Measurements from ENCODE around the gene SAP30. TPM values are rescaled to one million over a fixed set of nuclear protein-coding genes. Genes with fewer than 3 reads are reported as not detected.

Gene SAP30
- total RNA-seq, 1 donor from 2014 or later, result 8.8 TPM

DNA sequence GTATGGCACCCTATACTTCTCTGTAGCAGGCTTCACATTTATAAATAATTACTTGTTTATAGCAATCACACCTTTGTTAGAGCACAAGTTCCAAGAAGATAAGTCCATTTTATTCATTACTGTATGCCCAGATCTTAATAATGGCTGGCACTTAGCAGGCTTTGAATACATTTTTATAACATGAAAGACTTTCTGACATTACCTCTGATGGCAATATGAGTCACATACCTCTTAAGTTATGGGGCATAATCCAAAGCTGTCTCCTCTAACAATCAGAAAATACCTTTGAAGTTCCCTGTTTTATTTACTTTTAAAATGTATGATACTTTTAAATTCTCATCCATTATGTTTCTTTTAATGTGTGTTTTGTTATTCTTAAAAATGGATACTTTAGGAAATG, 16.0 kb downstream of the SAP30 start:
- no peaks in the 10 kb centered on the region for H3K27me3 ChIP-seq (ENCODE audit: insufficient read depth, low read length)

DNA sequence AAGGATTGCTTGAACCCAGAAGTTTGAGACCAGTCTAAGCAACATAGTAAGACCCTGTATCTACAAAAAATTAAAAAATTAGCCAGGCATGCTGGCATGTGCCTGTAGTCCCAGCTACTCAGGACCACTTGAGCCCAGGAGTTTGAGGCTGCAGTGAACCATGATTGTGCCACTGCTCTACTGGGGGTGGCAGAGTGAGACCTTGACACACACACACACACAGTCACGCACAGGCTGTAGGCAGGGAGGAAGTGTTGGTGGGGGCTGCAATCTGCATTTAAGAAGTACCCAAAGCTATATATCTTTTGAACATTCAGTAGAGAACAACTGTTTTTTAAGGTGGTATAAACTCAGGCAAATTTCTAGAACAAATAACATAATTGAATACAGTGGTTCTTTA, 20.9 kb downstream of the SAP30 start:
- H3K27me3 ChIP-seq (ENCODE audit: insufficient read depth, low read length), result no peaks in the 10 kb centered on the region
- no peak overlapping the region for H3K9ac ChIP-seq (ENCODE audit: low read length)
- no peak overlapping the region for H3K27ac ChIP-seq (ENCODE audit: low read depth, low read length)
- H3K4me2 ChIP-seq (ENCODE audit: low read length), result no peak overlapping the region
- no peaks in the 10 kb centered on the region for H4K20me1 ChIP-seq (ENCODE audit: insufficient read depth, low read length)
- no peaks in the 10 kb centered on the region for H3K4me1 Mint-ChIP-seq (ENCODE audit: low read depth, unreplicated experiment)
- DNase-seq (ENCODE audit: low read depth) (no peak), FAIRE-seq (no peak)
- H3K27me3 Mint-ChIP-seq (ENCODE audit: low read depth, unreplicated experiment), result no peaks in the 10 kb centered on the region
- H3K4me3 ChIP-seq (ENCODE audit: insufficient read depth, low read depth, low read length), result no peak overlapping the region
- TF ChIP-seq EZH2 (IDR thresholded peaks at IDR 0.05; ENCODE audit: insufficient read depth, low read length), result no peak
- TF ChIP-seq, protein P1, sequence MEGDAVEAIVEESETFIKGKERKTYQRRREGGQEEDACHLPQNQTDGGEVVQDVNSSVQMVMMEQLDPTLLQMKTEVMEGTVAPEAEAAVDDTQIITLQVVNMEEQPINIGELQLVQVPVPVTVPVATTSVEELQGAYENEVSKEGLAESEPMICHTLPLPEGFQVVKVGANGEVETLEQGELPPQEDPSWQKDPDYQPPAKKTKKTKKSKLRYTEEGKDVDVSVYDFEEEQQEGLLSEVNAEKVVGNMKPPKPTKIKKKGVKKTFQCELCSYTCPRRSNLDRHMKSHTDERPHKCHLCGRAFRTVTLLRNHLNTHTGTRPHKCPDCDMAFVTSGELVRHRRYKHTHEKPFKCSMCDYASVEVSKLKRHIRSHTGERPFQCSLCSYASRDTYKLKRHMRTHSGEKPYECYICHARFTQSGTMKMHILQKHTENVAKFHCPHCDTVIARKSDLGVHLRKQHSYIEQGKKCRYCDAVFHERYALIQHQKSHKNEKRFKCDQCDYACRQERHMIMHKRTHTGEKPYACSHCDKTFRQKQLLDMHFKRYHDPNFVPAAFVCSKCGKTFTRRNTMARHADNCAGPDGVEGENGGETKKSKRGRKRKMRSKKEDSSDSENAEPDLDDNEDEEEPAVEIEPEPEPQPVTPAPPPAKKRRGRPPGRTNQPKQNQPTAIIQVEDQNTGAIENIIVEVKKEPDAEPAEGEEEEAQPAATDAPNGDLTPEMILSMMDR (IDR thresholded peaks at IDR 0.05; ENCODE audit: insufficient read depth, low read depth, low read length), result no peak
- H3K4me3 Mint-ChIP-seq (ENCODE audit: unreplicated experiment), result no peak overlapping the region
- no peaks in the 10 kb centered on the region for H3K4me1 ChIP-seq (ENCODE audit: insufficient read depth, low read length)
- H3K36me3 Mint-ChIP-seq (ENCODE audit: low read depth, unreplicated experiment), result peaks cover 4% of the 10 kb centered on the region
- H3K79me2 ChIP-seq (ENCODE audit: insufficient read depth, low read length), result no peaks in the 10 kb centered on the region
- no peak overlapping the region for H2AFZ ChIP-seq (ENCODE audit: low read depth, low read length)
- no peaks in the 10 kb centered on the region for H3K36me3 ChIP-seq (ENCODE audit: insufficient read depth, low read length)
- H3K27ac Mint-ChIP-seq (ENCODE audit: unreplicated experiment), result no peak overlapping the region
- no peaks in the 10 kb centered on the region for H3K9me3 Mint-ChIP-seq (ENCODE audit: unreplicated experiment)
- H3K9me3 ChIP-seq (ENCODE audit: insufficient read depth, low read depth, low read length), result no peaks in the 10 kb centered on the region

More for the DNA sequence above, 16.0 kb downstream of the SAP30 start:
- no peak overlapping the region for H2AFZ ChIP-seq (ENCODE audit: low read depth, low read length)
- DNase-seq (ENCODE audit: low read depth) (no peak), FAIRE-seq (no peak)
- H3K4me1 ChIP-seq (ENCODE audit: insufficient read depth, low read length), result no peaks in the 10 kb centered on the region
- no peak overlapping the region for H3K4me2 ChIP-seq (ENCODE audit: low read length)
- no peaks in the 10 kb centered on the region for H3K27me3 Mint-ChIP-seq (ENCODE audit: low read depth, unreplicated experiment)
- H3K79me2 ChIP-seq (ENCODE audit: insufficient read depth, low read length), result no peaks in the 10 kb centered on the region
- H3K4me3 Mint-ChIP-seq (ENCODE audit: unreplicated experiment), result no peak overlapping the region
- no peak overlapping the region for H3K4me3 ChIP-seq (ENCODE audit: insufficient read depth, low read depth, low read length)
- H3K36me3 Mint-ChIP-seq (ENCODE audit: low read depth, unreplicated experiment), result peaks cover 1% of the 10 kb centered on the region
- no peak overlapping the region for H3K9ac ChIP-seq (ENCODE audit: low read length)
- H3K27ac Mint-ChIP-seq (ENCODE audit: unreplicated experiment), result no peak overlapping the region
- H3K4me1 Mint-ChIP-seq (ENCODE audit: low read depth, unreplicated experiment), result peaks cover under 1% of the 10 kb centered on the region
- H3K36me3 ChIP-seq (ENCODE audit: insufficient read depth, low read length), result no peaks in the 10 kb centered on the region
- TF ChIP-seq, protein P1 (IDR thresholded peaks at IDR 0.05; ENCODE audit: insufficient read depth, low read depth, low read length), result no peak
- no peak for TF ChIP-seq EZH2 (IDR thresholded peaks at IDR 0.05; ENCODE audit: insufficient read depth, low read length)
- H3K9me3 ChIP-seq (ENCODE audit: insufficient read depth, low read depth, low read length), result no peaks in the 10 kb centered on the region
- no peaks in the 10 kb centered on the region for H3K9me3 Mint-ChIP-seq (ENCODE audit: unreplicated experiment)
- no peak overlapping the region for H3K27ac ChIP-seq (ENCODE audit: low read depth, low read length)
- H4K20me1 ChIP-seq (ENCODE audit: insufficient read depth, low read length), result no peaks in the 10 kb centered on the region

DNA sequence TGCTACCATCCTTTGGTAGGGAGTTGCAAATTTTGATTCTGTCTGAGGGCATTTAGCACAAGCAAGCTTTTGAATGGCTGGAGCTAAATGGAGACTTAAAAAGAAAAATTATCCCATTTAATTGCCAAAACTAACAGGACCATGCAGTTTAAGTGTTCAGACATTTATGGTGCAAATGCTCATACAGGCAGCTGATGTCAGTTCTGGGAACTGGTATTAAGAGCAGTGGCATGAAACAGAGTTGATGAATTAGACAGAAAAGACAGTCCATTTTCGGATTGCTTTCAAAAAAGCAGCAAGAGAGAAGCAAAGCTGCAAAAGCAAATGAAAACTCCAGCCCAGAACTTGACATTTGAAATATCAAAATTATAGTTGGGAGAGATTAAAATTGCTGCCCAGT, 26.9 kb downstream of the SAP30 start:
- H2AFZ ChIP-seq (ENCODE audit: low read depth, low read length), result no peak overlapping the region
- TF ChIP-seq, protein P1 (IDR thresholded peaks at IDR 0.05; ENCODE audit: insufficient read depth, low read depth, low read length), result no peak
- TF ChIP-seq EZH2 (IDR thresholded peaks at IDR 0.05; ENCODE audit: insufficient read depth, low read length), result no peak
- Mint-ChIP-seq H3K9me3 (ENCODE audit: unreplicated experiment) (no peaks in the 10 kb centered on the region), H3K27ac (ENCODE audit: unreplicated experiment) (peak overlapping the region; percentile 68), H3K4me3 (ENCODE audit: unreplicated experiment) (no peak overlapping the region), H3K4me1 (ENCODE audit: low read depth, unreplicated experiment) (peaks cover 7% of the 10 kb centered on the region), H3K36me3 (ENCODE audit: low read depth, unreplicated experiment) (peaks cover 3% of the 10 kb centered on the region), H3K27me3 (ENCODE audit: low read depth, unreplicated experiment) (no peaks in the 10 kb centered on the region)
- FAIRE-seq (no peak), DNase-seq (ENCODE audit: low read depth) (no peak)
- H3K4me1 ChIP-seq (ENCODE audit: insufficient read depth, low read length), result no peaks in the 10 kb centered on the region
- no peak overlapping the region for H3K9ac ChIP-seq (ENCODE audit: low read length)
- no peaks in the 10 kb centered on the region for H3K9me3 ChIP-seq (ENCODE audit: insufficient read depth, low read depth, low read length)
- H3K27ac ChIP-seq (ENCODE audit: low read depth, low read length), result no peak overlapping the region
- no peak overlapping the region for H3K4me2 ChIP-seq (ENCODE audit: low read length)
- no peaks in the 10 kb centered on the region for H3K36me3 ChIP-seq (ENCODE audit: insufficient read depth, low read length)
- no peak overlapping the region for H3K4me3 ChIP-seq (ENCODE audit: insufficient read depth, low read depth, low read length)
- H3K79me2 ChIP-seq (ENCODE audit: insufficient read depth, low read length), result no peaks in the 10 kb centered on the region
- H3K27me3 ChIP-seq (ENCODE audit: insufficient read depth, low read length), result no peaks in the 10 kb centered on the region
- no peaks in the 10 kb centered on the region for H4K20me1 ChIP-seq (ENCODE audit: insufficient read depth, low read length)

All from astrocyte (in vitro differentiated cells and primary cell).